ENCODE results near the gene CACNA1H. TPM values are rescaled to one million over a fixed set of nuclear protein-coding genes. Genes with fewer than 3 reads are reported as not detected.

The CACNA1H gene
- polyA plus RNA-seq, 4 donors = 15.1 to 28.2 (median 26.1) TPM

DNA sequence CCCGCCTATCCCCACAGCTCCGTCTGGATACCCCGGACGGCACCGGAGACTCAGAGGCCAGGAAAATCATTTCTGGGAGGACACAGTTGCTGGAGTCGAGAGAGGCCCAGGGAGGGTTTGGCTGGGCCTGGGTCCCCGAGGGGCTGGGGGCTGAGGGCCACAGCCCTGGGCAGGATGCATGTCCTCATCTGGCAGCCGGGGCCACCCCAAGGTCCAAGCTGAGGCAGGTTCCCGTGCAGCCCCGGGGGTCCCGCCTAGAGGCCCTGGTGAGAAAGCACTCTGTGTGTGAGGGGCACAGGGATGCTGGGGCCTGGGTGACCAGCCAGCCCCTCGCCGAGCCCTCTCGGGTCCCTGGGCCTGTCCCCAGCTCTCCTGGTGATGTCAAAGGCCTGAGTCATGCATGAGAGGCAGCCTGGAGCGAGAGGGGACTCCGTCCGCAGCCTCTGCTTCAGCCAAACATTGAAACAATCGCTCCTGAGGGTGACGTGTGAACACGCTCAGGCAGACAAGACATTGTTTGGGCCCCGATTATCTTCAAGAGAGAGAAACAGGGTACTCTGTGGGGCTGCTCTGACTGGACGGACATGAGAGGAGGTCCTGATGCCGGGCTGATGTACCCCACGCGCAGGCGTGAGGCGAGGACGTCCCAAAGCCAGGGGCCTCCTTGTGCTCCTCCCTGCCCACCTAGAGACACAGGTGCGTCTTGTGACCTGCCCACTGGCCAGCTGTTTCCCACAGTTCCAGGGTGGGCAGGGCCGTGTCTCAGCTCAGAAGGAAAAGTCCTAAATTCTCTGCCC, 31.1 kb upstream of the CACNA1H start:
- no peak for DNase-seq (ENCODE audit: low read depth in 4 of 4, low spot score in 2 of 4)

DNA sequence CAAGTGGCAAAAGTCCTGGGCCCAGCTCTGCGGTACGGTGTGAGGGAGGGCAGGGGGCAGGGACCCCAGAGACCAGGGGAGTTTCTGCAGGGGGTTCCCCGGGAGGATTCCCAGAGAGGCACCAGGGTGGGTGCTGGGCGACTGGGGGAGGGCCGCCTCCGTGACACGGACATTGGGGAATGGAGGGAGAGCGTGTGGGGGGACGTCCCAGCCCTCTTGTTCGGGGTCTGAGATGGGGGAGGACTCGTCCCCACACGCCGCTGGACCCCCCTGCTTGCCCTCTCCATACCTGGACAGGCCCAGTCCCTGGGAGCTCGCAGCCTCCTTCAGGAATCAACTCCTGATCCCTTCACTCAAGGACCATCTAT, 30.5 kb upstream of the CACNA1H start:
- no peak for DNase-seq (ENCODE audit: low read depth in 4 of 4, low spot score in 2 of 4)

DNA sequence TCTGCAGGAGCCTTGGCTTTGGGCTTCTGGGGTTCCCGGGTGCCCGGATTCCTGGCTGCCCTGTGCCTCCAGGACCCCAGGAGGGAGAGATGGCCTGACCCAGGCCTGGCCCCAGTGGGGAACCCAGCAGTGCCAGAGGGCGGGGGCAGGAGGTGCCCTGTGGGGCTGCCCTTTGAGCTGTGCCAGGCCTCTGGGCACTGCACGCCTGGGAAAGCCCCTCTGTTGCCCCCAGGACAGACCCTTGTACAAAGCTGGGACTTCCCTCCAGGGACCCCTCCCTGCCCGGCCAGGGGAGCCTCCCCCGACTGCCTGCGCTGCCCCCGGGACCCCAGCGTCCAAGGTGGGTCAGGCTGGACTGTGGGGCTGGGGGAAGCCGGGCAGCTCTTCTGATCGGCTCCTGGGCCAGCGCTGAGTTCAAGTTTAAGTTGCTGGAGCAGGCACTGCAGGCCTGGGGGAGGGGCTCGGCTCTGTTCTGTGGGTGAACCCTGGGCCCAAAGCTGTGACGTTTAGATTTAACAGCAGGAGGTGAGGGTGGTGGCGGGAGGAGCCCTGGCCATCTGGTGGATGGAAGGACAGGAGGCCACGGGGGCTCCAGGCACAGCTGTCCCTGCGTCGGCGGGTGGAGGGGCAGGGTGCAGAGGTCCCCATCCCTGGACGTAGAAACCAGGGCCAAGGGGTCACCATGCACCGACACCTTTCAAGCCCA, 29.2 kb upstream of the CACNA1H start:
- DNase-seq (ENCODE audit: low read depth in 4 of 4, low spot score in 2 of 4) = no peak

DNA sequence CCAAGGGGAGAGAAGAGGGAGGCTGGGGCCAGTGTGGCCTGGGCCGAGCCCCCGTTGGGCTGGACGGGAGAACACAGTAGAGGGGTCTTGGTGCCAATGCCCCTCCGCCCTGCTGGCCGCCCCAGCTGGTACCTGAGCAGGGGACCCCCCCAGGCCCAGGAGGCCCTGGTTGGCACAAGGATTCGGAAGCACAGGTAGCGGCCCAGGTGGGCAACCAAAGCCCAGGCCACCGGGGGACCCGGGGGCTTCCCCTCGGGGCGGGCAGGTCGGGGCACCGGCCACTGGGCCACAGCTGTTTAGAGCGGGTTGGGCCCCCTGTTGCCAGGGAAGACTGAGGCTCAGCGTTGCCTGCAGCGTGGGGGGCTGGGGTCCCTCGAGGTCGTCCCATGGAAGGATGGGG, 28.6 kb upstream of the CACNA1H start:
- no peak for DNase-seq (ENCODE audit: low read depth in 4 of 4, low spot score in 2 of 4)

DNA sequence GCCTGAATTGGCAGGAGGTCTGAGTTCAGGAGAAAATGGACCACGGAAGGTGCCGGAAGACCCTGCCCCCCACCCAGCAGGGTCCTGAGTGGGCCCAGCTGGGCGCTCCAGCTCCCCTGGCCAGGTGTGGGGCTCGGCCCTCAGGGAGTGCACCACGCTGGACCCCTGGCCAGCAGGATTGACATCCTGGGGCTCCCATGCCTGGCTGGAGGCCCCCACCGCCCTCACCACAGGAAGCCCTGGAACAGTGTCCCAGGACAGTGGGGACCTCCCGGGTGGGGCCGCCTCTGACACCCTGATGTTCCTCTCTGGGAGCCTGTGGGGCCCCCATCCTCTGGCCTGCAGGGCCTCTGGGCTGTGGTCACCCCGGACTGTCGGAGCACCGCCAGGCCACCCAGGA, 28.1 kb upstream of the CACNA1H start:
- no peak for DNase-seq (ENCODE audit: low read depth in 4 of 4, low spot score in 2 of 4)

DNA sequence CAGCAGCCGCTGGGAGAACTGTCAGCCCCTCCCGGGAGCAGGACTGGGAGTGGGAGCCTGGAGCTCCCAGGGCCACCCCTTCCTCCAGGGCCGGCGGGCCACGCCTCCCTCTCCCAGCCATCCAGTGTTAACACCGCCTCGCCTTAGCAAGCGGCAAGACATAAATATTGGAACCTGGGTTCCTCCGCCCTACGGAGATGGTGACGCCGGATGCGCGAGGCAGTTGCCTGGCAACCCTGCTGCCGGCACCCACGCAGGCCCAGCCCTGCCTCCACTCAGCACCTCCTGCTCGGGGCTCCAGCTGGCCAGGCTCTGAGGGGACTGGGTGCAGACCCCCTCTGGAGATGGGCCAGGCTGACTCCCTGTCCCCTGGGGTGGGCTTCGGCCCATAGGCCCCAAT, 27.4 kb upstream of the CACNA1H start:
- DNase-seq (ENCODE audit: low read depth in 4 of 4, low spot score in 2 of 4) = peak in 2 of 4 donors; percentile 52 to 65

DNA sequence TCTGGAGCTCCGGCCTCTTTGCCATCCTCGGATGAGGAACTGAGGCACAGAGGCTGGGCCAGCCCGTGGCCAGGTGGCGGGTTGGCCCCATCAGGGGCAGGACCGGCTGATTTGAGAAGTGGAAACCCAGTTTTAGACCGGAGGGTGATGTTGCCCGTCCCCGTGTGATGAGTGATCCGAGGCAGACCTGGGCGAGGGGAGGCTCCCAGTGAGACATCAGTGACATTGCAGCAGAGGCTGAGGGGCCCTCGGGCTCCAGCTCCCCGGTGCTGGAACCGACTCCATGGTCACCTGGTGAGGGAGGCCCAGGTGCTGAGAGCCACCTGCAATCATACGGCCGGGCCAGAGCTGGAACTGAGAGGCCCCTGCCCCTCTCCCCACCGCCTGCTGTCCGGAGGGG, 26.9 kb upstream of the CACNA1H start:
- DNase-seq (ENCODE audit: low read depth in 4 of 4, low spot score in 2 of 4) = no peak

DNA sequence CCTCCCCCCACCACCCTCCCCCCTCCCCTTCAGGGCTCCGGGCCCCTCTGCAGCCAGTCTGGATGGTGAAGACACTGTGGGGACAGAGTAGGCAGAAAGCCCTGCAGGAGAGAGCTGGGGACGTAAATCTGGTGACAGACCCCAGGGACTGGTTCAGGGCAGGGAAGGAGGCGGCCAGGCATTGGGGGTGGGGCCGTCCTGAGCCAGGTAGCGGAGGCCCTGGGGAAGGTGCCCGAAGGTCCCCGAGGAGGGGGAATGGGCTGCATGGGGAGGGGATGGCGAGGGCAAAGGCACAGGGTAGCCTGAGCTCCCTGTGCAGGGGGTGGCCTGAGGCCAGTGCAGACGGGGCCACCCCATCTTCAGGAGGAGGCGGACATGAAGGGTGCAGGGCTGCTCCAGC, 26.3 kb upstream of the CACNA1H start:
- DNase-seq (ENCODE audit: low read depth in 4 of 4, low spot score in 2 of 4) = no peak

DNA sequence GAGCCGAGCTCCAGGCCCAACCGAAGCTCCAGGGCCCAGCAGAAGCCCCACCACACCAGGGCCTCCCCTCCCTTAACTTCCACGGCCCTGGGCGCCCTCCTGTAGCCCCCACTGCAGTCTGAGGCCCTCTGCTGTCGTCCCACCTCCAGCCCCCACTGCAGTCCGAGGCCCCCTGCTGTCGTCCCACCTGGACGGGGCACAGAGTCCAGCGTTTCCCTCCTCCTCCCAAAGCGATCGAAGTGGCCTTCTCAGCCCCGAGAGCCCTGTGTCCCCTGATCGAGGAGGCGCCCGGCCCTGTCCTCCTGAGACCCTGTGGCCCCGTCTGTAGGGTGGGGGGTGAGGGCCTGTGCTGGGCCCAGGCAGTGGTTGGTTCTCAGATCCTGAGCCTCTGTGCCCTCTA, 25.8 kb upstream of the CACNA1H start:
- no peak for DNase-seq (ENCODE audit: low read depth in 4 of 4, low spot score in 2 of 4)

DNA sequence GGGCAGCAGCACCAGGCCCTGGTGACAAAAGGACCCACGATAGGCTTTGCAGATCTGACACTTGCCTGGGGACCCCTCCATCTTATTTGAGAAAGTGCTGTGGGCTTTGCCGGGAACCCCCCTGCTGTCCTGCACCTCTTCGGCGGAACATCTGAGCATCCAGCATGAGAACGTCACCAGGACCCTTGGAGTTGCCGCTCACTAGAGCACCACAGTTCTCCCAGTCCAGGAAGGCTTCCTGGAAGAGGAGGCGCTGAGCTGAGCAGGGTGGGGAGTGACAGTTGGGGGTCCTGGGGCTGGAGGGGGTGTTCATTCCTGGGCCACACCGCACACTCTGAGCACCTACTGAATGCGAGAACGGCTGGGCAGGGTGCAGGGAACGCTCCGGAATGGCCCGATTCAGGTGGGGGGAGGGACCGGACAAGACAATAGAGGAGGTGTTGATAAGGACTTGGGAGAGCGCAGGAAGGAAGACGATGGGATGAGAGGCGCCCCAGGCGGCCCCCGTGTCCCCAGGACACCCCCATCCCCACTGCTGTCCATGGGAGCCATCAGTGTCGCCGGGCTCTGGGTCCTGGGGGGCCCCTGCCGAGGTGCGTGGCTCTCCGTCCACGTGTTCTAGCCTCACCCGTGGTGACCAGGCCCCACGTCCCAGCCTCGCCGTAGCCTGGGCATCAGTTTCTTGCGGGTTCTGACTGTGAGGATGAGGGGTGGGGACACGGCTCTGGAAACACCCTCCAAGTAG, 24.8 kb upstream of the CACNA1H start:
- no peak for DNase-seq (ENCODE audit: low read depth in 4 of 4, low spot score in 2 of 4)

DNA sequence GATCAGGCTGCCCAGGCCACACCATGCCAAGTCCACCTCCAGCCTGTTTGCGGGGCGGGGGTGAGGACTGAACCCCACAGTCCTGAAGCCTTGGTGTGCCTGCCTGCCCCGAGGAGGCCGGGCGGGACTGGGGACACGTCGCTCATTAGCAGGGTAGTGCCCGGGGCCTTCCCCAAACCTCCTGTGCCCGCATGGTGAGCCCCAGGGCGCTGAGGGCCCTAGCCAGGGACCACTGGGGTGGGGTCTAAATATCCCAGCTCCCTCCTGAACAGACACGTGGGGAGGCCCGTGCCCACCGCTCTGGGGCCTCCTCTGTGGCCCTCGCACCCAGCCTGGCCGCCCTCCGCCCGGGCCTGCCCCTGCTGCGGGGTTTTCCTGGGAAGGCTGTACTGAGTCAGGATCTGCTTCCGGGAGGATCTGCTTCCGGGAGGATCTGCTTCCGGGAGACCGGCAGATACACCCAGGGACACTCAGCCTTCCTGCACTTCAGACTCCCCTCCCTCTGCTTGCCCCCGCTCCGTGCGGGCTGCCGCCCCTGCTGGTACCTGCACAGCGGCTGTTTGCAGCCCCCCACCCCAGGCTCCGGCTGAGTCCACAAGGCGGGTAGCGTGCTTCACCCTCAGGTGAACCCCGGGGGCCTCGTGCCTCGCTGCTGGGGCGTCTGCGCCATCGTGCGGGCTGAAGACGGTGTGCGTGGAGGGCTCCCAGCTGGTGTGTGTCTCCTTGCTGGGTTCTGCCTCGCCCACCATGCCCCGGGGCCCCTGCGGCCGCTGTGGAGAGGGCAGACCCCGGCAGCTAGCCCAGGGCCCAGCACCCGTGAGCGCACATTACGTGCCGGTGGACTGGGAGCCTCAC, 23.6 kb upstream of the CACNA1H start:
- no peak for DNase-seq (ENCODE audit: low read depth in 4 of 4, low spot score in 2 of 4)

DNA sequence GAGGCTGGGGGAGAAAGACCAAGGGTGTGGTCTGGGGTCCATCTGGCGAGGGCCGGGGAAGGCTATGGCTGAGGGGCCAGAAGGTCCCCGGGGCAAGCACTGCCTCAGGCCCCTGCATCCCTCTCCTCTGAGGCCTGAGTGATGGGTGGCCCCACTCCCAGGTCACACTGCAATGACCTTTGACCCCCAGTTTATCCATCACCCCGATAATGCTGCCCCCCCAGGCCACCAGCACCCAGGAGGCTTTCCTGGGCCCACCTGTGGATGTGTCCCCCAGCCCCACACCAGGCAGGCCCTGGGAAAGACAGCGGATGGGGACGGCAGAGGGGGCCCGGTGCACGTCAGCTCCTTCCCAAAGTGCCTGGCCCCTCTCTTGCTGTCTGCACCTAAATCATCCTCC, 22.5 kb upstream of the CACNA1H start:
- no peak for DNase-seq (ENCODE audit: low read depth in 4 of 4, low spot score in 2 of 4)

DNA sequence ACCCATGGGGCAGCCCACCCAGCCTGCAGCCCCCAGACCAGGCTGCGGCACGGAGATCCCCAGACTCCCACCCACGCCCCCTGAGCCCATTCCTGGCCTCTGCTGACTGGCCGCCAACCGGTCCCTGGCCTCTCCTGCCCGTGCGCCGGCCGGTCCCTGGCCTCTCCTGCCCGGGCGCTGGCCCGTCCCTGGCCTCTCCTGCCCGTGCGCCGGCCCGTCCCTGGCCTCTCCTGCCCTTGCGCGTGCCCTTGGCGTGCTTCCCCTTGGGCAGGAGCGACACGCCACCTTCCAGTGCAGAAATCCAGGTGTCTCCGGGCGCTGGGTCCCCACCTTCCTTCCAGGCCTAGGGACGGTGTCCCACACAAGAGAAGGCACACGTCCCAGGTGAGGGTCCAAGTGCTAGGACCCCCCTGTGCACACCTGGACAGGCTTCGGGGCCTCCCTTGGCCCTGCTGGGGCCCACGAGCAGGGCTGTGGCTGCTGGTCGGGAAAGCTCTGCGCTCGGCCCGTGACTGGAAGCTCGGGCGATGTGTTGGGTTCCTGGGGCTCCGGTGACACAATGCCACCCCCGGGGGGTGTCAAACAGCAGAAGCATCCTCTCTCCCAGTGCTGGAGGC, 21.4 kb upstream of the CACNA1H start:
- DNase-seq (ENCODE audit: low read depth in 4 of 4, low spot score in 2 of 4) = no peak

DNA sequence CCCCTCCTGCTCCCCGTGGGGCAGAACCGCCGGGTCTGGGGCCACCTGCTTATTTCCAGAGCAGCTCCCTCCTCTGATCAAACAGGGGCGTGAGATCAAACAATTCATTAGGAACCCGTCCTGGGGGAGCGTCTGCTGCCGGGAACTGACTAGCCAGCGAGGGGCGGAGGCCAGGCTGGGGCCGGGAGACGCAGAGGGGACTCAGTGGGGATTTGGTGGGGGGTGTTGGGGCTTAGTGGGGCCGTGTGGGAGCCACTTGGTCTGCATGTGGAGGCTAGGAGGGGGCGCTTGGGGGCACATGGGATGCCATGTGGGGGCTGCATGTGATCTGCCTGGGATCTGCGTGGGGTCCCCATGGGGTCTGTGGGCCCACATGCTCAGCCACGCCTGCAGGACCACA, 20.5 kb upstream of the CACNA1H start:
- DNase-seq (ENCODE audit: low read depth in 4 of 4, low spot score in 2 of 4) = no peak

DNA sequence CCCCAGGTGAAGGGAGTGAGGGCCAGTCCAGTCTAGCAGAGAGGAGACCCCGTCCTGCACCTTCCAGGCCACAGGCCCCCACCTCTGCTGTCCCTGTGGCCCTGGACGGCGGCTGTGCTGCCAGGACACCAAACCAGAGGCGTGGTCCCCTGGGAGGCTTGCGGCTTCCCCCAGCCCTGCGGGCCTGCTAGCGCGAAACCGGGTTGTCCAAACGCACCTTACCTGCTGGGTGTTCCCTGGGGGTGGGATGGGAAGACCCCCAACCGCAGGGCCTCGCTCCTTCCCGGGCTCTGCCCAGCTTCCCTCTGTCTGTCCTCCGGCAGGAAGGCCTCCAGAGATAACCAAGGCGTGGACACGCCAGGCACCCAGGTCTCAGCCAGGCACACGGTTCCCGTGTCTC, 19.6 kb upstream of the CACNA1H start:
- no peak for DNase-seq (ENCODE audit: low read depth in 4 of 4, low spot score in 2 of 4)

DNA sequence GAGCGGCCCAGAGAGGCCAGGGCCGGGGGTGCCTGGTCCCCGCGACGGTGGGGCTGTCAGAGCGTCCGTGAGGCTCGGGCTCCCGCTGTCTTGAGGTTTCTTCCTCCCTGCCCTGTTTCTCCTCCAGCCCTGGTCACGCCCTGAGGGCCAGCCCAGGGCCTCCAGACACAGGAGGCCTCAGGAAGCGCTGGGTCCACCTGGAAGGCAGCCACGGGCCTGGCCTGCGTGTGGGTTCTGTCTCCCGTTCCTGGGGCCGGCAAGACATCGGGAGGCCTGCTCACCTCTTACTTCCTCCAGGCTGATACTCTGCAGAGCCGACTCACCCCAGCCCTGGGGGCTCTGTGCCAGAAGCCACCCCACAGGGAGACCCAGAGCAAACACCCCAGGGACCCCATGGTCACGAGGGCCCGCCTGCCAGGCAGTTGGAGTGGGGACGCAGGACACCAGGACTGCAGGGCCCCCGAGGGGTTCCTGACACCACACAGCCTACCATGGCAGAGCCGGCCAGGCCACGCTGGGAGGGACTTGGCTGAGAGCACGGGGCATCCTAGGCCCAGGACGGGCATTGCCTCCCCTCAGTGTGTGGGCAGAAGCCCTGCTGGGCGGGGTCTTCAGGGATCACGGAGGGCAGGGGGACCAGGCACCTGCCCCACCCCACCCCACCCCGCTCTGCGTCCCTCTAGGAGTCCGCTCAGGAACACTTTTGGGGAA, 18.9 kb upstream of the CACNA1H start:
- DNase-seq (ENCODE audit: low read depth in 4 of 4, low spot score in 2 of 4) = no peak

DNA sequence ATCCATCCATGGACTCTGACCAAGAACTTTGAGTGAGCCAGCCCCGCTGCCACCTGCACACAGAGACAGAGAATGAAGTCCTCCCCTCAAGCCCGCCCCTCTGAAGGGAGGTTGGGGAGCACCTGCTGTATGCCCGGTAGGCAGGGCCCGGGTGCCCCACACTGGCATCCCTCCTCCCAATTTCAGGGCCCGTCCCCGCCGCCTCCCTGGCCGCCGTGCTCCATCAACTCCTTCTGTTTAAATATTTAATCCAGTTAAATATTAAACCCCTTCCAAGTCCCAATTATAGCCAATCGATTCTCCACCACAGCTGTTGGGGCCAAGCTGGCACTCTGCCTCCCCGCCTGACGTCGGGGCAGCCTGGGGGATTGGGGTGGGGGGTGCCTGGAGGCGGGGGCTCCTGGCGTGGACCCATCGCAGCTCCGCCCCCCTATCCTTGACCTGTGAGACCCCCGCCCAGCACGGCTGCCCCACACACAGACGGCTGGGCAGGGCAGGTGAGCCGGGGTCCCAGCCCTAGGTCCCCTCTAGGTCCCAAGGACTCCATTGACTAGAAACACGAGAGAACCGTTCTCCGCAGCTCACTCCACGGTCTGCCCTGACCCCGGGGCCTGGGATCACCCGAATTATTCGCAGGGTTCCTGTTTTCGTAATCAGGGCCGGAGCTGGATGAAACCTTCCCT, 18.0 kb upstream of the CACNA1H start:
- no peak for DNase-seq (ENCODE audit: low read depth in 4 of 4, low spot score in 2 of 4)

DNA sequence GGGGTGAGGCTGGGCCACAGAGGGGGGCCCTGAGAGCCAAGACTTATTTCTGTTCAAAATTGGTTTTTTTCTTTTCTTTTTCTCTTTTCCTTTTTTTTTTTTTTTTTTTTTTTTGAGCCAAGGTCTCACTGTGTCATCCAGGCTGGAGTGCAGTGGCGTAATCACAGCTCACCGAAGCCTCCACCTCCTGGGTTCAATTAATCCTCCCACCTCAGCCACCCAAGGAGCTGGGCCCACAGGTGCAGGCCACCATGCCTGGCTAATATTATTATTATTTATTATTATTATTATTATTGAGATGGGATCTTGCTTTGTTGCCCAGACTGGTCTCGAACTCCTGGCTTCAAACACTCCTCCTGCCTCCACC, 17.5 kb upstream of the CACNA1H start:
- no peak for DNase-seq (ENCODE audit: low read depth in 4 of 4, low spot score in 2 of 4)

DNA sequence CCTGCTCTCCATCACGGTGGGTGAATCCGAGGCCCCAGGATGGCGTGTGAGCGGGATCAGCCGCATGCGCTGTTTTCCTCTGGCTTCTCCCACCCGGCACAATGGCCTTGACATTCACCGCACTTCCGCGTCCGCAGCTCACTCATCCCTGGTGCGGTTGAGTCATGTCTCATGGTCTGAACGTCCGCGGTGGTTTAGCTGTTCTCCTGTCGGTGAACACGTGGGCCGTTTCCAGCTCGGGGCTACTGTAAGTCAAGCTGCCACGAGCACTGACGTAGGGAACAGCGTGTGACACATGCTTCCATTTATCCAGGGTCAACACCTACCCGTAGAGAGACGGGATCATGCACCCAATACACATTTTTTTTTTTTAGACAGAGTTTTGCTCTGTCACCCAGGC, 15.3 kb upstream of the CACNA1H start:
- DNase-seq (ENCODE audit: low read depth in 4 of 4, low spot score in 2 of 4) = no peak

Measured in left renal cortex interstitium (tissue), 4 donors.